Effector memory CD4-positive, alpha-beta T cell (primary cell): ENCODE results near the gene CKAP2.
A peak's percentile ranks its signal among the peaks of the same experiment; 100 is the strongest.

Experiments used
- DNase-seq, 3 donors: peaks; one replicate each; pipeline ENCODE4 v3.0.0-alpha.2; 2020
- H3K27ac ChIP-seq: 2 replicates; pipeline ENCODE4 v1.7.0; 2013; ENCODE audit warnings: mild to moderate bottlenecking, low read length, moderate library complexity; ENCODE audit not compliant: insufficient read depth, poor library complexity, severe bottlenecking
- H3K27me3 ChIP-seq: replicated peaks from 2 replicates; pipeline ENCODE4 v1.7.0; 2013; ENCODE audit warnings: mild to moderate bottlenecking, low read length; ENCODE audit not compliant: insufficient read depth, control insufficient read depth, poor library complexity, severe bottlenecking
- H3K36me3 ChIP-seq: 2 replicates; pipeline ENCODE4 v1.7.0; 2013; ENCODE audit warnings: mild to moderate bottlenecking, low read length, moderate library complexity; ENCODE audit not compliant: control insufficient read depth, insufficient read depth
- H3K4me1 ChIP-seq: 2 replicates; pipeline ENCODE4 v1.7.0; 2013; ENCODE audit warnings: low read length, mild to moderate bottlenecking; ENCODE audit not compliant: control insufficient read depth, insufficient read depth, poor library complexity, severe bottlenecking
- H3K4me3 ChIP-seq: 2 replicates; pipeline ENCODE4 v1.7.0; 2013; ENCODE audit warnings: low read length, low read depth, mild to moderate bottlenecking; ENCODE audit not compliant: insufficient read depth, poor library complexity, severe bottlenecking
- H3K9me3 ChIP-seq: 2 replicates; pipeline ENCODE4 v1.7.0; 2013; ENCODE audit warnings: mild to moderate bottlenecking, low read length, moderate library complexity; ENCODE audit not compliant: control insufficient read depth

The CKAP2 gene

DNA sequence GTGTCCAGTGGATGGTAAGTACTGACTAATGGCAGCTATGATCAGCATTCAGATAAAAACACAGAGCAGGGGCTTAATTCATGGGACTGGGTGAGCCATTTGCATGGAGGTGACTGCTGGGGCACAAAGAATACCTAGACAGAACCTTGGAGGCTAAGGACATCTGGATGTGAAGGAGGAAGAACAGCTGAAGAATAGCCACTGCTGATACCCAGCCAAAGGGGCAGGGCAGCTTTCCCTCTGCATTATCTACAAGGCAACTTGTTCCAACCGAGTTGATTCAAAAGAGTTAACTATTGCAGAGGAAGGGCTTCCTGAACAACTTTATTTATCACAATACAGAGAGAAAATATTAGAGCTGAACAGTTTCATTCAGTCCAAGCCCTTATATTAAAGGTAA, 36.2 kb upstream of the CKAP2 start:
- no peak overlapping the region for H3K27ac ChIP-seq
- no peak for DNase-seq
- no peak overlapping the region for H3K4me3 ChIP-seq
- H3K27me3 ChIP-seq = no peaks in the 10 kb centered on the region
- no peaks in the 10 kb centered on the region for H3K9me3 ChIP-seq
- no peaks in the 10 kb centered on the region for H3K4me1 ChIP-seq
- peaks cover 36% of the 10 kb centered on the region for H3K36me3 ChIP-seq

DNA sequence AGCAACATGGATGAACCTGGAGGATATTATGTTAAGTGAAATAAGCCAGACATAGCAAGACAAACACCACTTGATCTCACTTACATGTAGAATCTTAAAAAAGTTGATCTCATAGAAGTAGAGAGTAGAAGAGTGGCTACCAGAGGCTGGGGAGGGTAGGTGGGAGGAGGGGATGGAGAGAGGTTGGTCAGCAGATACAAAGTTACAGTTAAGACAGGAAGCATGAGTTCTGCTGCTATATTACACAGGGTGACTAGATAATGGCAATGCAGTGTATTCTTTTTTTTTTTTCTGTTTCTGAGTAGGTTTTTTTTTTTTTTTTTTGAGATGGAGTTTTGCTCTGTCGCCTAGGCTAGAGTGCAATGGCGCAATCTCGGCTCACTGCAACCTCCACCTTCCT, 34.1 kb upstream of the CKAP2 start:
- H3K4me1 ChIP-seq = no peaks in the 10 kb centered on the region
- no peak overlapping the region for H3K27ac ChIP-seq
- no peak overlapping the region for H3K4me3 ChIP-seq
- H3K9me3 ChIP-seq = no peaks in the 10 kb centered on the region
- H3K36me3 ChIP-seq = peaks cover 44% of the 10 kb centered on the region
- no peak for DNase-seq
- no peaks in the 10 kb centered on the region for H3K27me3 ChIP-seq

DNA sequence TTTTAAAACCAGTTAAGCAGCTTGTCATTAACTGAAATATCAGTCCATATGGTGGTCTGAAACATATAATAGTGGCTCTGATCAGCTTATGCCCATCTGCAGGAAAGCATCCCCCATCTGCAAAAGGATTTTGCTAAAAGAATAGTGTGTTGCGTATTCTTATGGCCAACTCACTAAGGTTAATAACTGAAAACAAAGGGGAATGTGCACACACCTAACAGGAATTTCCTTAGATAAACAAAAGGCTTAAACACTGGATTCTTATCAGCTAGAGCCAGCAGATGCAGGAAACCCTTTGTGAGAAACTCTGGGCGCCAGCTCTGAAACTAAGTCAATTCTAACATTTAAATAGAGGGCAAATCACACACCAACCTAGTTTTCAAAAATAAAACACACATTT, 27.0 kb upstream of the CKAP2 start:
- Histone ChIP-seq H3K36me3 (peaks cover 39% of the 10 kb centered on the region), H3K27ac (no peak overlapping the region), H3K9me3 (no peaks in the 10 kb centered on the region), H3K4me1 (no peaks in the 10 kb centered on the region), H3K27me3 (no peaks in the 10 kb centered on the region), H3K4me3 (no peak overlapping the region)
- DNase-seq = no peak

DNA sequence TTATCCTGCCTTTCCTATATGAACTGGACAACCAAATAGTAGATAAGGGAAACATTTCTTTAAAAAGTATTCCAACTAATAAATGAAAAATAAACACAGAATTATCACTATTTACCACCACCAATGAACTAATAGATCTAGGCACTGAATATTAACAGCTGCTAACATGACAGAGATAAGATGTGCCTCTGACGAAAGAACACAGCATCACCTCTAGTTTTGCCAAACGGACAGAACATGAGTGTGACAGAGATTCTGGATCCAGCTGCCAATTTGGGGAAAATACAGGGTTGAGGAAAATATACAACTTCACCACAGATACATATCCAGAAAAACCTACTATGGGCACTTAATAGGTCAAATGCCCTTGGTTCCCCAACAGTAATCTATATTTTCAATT, 22.8 kb upstream of the CKAP2 start:
- H3K4me1 ChIP-seq = no peaks in the 10 kb centered on the region
- H3K4me3 ChIP-seq = no peak overlapping the region
- H3K27ac ChIP-seq = no peak overlapping the region
- H3K9me3 ChIP-seq = no peaks in the 10 kb centered on the region
- H3K36me3 ChIP-seq = peaks cover 39% of the 10 kb centered on the region
- no peaks in the 10 kb centered on the region for H3K27me3 ChIP-seq
- no peak for DNase-seq

DNA sequence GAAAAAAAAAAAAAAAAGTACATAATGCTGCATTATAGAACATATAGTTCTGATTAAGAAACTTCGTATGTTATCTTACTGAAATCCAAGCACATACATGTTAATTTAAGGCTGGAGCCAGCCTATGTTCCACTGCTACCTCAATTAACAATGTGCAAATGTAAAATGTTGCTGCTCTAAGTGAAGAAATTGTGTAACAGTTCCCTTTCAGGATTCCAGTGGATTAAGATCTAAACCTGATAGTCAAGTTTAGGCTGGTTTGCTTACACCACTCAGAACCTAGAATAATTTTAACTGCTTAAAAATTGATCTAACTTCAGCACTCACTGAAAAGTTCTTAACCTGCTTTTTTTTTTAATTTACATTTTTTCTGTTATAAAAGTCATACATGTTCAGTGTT, 9.0 kb upstream of the CKAP2 start:
- Histone ChIP-seq H3K27ac (no peak overlapping the region), H3K4me1 (peaks cover 9% of the 10 kb centered on the region), H3K4me3 (no peak overlapping the region)

DNA sequence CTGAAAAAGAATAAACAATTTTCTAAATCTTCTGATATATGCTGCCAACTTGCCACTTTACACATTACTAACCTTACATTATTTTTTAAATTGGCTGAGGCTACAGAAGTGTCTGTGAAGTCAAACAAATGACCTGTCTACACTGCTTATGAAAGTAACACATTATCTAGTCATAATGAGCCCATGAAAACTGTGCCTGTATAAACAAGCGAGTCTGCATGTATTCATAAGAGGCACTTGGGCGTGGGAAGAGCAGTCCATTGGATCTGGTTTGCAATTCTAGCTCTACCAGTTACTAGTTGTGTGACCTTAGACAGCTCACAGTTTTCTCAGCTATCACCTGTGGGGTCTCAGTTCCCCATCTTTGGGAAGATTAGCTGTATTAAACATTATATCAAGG, 7.9 kb upstream of the CKAP2 start:
- H3K27me3 ChIP-seq = no peaks in the 10 kb centered on the region
- H3K36me3 ChIP-seq = no peaks in the 10 kb centered on the region
- H3K4me1 ChIP-seq = peaks cover 9% of the 10 kb centered on the region
- H3K27ac ChIP-seq = no peak overlapping the region
- H3K4me3 ChIP-seq = no peak overlapping the region
- no peak for DNase-seq
- H3K9me3 ChIP-seq = no peaks in the 10 kb centered on the region

More for the DNA sequence above, 9.0 kb upstream of the CKAP2 start:
- H3K27me3 ChIP-seq = no peaks in the 10 kb centered on the region
- DNase-seq = no peak
- H3K36me3 ChIP-seq = peaks cover under 1% of the 10 kb centered on the region
- H3K9me3 ChIP-seq = no peaks in the 10 kb centered on the region

DNA sequence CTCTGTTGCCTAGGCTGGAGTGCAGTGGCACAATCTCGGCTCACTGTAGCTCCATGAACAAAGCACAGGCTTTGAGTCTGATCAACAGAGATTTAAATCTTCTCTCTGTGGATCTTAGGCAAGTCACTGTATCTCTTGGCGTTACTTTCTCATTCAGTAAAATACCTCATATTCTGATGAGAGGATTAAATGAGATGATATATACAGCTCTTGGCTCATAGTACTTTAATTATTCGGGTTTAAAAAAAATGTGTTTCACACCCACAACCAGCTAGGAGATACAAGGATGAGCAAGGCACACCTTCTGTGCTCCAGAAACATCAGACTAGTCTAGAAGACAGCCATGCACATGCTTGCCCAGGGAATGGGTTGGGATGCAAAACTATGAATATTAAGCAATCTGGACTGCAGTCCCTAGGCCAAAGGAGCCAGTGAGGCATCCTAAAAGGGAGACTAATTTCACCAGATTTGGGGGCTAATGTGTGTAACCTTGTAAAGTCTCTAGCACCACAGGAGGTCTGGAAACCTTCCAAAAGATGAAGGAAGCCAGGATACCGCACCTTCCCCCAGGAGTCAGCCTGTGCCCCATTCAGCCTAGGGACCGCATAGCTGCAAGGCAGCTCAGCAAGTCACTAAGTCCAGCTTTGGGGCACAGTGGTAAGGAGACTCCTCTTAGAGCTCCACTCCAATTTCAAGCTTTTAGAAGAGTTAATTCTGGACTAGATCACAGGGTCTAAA, 7.3 kb upstream of the CKAP2 start:
- no peak overlapping the region for H3K4me3 ChIP-seq
- H3K36me3 ChIP-seq = no peaks in the 10 kb centered on the region
- H3K9me3 ChIP-seq = no peaks in the 10 kb centered on the region
- H3K27me3 ChIP-seq = no peaks in the 10 kb centered on the region
- H3K4me1 ChIP-seq = peaks cover 9% of the 10 kb centered on the region
- no peak overlapping the region for H3K27ac ChIP-seq
- no peak for DNase-seq

DNA sequence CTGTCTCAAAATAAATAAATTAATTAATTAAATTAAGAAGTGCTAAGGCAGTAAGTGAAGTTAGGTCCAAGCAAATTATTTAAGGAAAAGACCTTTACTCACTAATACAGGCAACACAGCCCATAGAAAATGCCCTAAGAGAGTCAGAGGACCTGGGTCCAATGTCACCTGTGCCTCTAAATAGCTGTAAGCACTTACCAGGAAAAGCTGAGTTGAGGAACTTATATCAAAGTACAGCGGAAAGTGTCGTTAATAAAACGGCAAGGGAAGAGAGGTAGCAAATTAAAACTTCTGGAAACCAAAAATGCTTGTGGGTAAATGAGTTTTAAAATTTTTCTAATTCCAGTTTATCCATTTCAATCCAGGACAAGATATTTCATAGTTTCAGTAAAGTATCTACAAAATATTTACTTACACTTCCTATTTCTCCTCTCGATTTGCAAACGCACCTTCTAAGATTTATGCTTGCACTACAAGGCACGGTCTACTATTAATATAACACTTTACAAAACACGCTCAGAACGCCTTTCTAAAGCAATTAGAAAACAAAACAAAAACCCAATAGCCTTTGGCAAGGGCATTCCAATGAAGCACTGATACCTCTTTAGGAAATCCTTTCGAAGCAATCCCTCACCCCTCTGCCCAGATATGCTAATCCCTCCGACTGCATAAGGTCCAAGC, 5.8 kb upstream of the CKAP2 start:
- no peaks in the 10 kb centered on the region for H3K36me3 ChIP-seq
- H3K9me3 ChIP-seq = no peaks in the 10 kb centered on the region
- H3K27ac ChIP-seq = peak overlapping the region; percentile 80
- H3K4me3 ChIP-seq = peak overlapping the region; percentile 96
- no peak for DNase-seq
- peaks cover 14% of the 10 kb centered on the region for H3K4me1 ChIP-seq
- no peaks in the 10 kb centered on the region for H3K27me3 ChIP-seq

DNA sequence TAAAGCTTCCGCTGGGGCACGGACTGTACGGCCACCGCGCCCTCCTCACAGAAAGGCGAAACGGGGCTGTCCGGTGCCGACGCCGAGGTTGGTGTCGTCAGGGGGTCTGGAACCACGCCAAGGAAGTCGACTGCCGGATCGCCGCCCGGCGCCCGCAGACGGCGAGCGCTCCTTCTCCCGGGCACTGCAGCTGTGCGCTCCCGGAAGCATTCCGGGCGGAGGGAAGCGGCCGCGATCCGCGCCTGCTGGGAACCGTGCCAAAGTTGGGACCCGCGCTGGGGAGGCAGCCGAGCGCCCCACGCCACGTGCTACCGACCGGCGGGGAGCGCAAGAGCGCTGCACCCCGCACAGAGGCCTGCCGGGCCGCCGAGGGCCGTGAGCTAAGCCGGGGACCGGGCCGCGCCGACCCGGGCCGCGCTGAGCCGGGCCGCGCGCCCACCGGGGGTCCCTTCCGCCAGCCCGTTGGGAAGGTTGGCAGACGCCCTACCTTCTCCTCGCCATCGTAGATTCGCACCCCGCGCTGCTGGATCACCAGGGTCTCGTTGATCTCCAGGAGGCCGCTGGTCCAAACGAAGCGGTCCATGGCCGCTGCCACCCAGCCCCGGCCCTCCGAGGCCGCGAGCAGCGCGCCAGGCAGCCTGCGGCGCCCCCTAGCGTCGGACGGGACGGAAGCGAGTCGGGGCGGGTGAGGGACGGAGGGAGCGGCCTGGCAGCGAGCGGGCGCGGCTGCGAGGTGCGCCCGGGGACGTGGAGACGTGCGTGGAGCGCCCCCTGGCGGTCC, 5.1 kb upstream of the CKAP2 start, which contains the start of gene VPS36:
Gene VPS36, minus strand, starts transcription at position 623 of the 781 bp plus-strand sequence. Its CDS starts 40 bp downstream, at position 583.
- DNase-seq = peak; percentile 86 to 91 (median 89)
- H3K27me3 ChIP-seq = no peaks in the 10 kb centered on the region
- peak within 1 kb of the TSS; percentile 80 for H3K27ac ChIP-seq
- peak within 1 kb of the TSS; percentile 96 for H3K4me3 ChIP-seq
- no peaks in the 10 kb centered on the region for H3K9me3 ChIP-seq
- peaks cover 16% of the 10 kb centered on the region for H3K4me1 ChIP-seq
- H3K36me3 ChIP-seq = no peaks in the 10 kb centered on the region

DNA sequence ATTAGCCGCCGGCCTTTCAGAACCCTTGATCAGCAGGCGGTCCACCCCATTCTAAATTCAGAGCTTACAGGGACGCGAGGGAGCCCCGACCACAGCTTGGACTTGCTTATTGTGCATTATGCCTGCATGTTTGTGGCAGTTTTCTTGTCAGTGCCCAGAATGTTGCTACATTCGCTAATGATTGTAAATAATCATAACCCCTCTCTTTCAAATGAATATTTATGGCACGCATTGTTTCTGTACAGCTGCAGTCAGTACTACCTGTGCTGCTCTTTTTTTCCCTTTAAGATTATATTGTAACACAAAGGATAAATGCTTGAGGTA, 4.5 kb upstream of the CKAP2 start:
- Histone ChIP-seq H3K4me3 (peak overlapping the region; percentile 96), H3K27ac (no peak overlapping the region), H3K36me3 (no peaks in the 10 kb centered on the region), H3K4me1 (peaks cover 16% of the 10 kb centered on the region), H3K27me3 (no peaks in the 10 kb centered on the region), H3K9me3 (no peaks in the 10 kb centered on the region)
- no peak for DNase-seq
